ENCODE measurements around the gene TEDC1.

TEDC1 gene

DNA sequence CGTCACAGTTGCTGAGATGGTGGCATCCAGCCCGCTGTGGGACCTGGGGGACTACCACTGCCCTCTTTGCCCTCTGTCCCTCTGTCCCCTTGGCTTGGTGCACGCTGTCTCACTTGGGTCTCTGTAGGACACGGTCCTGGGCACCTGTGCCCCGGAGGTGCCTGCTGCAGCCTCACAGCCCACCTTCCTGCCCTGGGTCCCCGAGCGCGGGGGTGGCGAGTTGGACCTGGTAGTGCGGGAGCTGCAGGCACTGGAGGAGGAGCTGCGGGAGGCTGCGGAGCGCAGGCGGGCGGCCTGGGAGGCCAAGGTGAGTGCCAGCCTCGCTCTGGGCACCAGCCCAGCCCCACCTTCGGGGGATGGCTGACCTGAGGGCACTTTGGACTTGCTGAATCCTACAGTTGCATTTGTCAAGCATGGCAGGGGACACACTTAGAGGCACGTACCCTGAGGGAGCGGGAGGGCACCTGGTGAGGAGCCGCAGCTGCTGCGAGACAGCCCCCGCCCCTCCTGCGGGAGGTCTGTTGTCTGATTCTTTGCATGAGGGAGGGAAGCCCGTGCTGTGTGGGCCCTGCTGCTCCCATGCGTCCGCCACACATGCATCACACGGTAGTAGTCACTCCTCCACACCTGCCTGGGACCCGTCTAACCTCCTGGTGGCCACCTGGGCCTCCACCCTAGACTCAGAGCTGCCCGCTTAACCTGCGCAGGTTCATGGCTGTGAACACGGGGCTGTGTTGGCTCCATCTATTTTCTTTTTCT, 6.8 kb downstream of the TEDC1 start:
- no peak for FAIRE-seq

DNA sequence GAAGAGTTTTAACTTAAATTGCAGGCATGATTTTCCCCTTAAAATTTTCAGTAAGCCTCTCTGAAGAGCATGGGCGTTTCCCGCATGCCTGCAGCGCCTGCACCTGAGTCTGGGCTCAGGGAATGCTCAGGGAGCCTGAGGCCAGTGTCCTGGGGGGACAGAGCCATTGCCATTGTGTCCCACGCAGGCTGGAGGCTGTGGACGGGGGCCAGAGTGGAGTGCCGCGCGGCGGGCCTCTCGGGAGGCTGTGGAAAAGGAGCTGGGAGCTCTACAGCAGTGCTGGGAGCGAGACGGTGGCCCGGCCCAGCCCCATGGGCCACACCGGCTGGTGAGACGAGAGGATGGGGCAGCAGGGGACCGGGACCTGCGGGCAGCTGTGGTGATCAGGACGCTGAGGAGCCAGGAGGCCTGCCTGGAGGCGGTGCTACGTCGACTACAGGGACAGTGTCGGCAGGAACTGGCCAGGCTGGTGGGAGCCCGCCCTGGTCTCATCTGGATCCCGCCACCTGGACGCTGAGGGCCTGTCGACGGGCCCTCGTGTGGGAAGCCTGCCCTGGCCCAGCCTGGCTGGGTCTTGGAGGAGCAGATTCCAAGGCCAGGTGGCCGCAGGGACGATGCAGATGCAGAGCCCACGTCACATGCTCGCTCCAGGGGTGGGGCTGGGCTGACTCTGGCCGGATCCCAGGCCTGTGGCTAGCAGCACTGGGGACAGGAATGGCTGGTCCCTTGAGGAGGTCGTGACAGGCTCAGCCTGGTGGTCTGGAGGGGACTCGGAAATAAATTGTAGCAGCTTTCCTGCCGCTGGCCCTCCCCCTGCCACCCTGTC, 7.6 kb downstream of the TEDC1 start:
- FAIRE-seq = no peak

DNA sequence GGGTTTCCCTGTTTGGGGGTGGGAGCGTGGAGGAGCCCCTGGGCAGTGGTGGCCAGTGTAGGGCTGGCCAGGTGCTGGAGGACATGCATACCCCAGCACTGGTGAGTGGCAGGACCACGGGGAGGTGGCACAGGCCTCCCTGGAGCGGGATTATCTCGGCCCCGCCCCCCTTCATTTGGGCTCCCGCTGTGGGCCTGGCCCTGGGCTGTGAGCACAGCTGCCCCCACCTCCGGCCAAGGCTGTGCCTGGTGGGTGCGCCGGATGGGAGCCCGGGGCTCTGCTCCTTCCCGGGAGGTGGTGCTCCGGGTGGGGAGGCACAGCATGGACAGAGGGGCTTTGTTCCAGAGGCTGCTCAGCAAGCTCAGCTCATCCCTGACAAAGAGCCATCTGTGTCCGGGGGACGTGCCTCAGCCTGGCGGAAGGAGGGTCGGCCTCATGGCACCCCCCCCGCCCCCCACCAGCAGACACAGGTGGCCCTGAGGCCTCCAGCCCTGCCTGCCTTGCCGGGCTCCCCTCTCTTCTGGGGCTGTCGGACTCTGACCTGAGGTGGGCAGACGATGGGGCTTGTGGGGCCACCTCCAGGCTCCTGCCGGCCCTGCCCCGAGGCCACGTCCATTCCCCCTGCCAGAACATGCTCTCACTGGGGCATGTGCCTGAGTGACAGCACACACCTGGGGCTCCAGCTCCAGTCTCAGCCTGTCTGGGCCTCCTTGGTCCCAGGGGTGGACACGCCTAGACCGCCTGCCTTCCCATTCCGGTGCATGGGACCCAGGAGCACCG, 8.4 kb downstream of the TEDC1 start:
- FAIRE-seq = no peak

DNA sequence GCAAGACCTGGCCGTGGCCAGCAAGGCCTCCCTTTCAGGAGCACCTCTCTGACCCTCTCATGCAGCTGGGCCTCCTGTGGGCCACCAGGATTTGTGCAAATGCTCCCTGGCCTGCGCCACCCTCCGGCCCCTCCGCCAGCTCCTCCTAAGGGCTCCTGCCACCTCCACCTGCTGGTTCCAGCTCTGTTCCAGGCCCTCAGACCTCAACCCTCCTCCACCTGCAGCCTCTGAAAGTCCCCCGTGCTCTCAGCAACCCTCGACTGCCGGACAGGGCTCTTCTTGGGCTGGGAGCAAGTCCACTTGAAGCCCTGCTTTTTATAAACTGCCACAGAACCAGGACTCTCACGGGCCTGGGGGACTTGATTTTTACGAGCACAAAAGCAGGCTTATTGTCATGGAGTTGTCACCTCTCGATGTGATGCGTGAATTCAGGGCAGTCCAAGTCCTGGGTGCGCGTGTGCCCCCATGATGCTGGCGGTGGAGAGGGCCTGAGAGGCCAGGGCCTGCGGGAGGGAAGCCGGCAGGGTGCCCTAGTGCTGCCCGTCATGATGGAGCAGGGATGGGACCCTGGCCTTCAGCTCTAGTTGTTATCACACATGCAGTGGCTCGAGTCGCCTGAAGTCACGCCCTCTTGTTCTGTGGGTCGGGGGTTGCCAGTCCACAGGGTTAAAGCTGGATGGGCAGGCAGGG, 9.1 kb downstream of the TEDC1 start:
- FAIRE-seq = no peak

DNA sequence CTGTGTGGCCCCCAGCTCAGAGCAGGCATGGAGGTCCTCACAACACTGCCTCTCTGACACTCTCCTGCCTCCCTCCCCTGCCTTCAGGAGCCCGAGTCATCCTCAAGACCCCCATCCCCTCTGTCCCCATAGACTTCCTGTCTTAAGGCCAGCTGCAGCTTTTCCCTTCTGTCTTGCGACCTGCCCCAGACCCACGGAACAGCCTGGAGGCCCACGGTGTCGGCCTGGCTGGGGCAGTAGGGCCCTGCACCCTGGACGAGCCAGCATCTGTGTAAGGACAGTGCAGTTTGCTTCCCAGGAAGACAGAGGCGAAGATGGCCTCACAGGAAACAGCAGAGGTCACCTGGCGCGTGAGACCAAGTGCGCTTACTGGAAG, 9.7 kb downstream of the TEDC1 start:
- FAIRE-seq = no peak

DNA sequence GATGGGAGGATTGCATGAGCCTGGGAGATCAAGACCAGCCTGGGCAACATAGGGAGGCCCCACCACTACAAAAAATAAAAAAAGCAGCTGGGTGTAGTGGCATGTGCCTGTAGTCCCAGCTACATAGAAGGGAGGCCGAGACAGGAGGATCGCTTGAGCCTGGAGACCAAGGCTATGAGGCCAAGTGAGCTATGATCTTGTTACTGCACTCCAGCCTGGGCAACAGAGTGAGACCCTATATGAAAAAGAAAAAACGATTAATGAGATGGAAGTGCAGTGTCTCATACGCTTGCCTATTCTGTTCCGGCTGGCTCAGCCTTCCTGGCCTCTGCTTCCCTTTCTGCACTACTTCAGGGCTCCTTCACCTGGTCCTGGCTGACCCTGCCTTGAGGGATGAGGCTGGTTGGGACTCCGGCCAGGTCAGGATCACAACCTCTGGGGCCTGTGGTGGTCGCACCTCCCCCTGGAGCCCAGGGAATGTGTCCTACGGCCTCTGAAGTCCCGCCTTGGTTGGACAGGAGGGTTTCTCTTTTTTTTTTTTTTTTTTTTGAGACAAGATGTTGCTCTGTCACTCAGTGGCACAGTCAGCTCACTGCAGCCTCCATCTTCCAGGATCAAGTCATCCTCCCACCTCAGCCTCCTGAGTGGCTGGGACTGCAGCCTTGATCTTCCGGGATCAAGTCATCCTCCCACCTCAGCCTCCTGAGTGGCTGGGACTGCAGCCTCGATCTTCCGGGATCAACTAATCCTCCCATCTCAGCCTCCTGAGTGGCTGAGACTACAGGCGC, 10.7 kb downstream of the TEDC1 start:
- FAIRE-seq = no peak

DNA sequence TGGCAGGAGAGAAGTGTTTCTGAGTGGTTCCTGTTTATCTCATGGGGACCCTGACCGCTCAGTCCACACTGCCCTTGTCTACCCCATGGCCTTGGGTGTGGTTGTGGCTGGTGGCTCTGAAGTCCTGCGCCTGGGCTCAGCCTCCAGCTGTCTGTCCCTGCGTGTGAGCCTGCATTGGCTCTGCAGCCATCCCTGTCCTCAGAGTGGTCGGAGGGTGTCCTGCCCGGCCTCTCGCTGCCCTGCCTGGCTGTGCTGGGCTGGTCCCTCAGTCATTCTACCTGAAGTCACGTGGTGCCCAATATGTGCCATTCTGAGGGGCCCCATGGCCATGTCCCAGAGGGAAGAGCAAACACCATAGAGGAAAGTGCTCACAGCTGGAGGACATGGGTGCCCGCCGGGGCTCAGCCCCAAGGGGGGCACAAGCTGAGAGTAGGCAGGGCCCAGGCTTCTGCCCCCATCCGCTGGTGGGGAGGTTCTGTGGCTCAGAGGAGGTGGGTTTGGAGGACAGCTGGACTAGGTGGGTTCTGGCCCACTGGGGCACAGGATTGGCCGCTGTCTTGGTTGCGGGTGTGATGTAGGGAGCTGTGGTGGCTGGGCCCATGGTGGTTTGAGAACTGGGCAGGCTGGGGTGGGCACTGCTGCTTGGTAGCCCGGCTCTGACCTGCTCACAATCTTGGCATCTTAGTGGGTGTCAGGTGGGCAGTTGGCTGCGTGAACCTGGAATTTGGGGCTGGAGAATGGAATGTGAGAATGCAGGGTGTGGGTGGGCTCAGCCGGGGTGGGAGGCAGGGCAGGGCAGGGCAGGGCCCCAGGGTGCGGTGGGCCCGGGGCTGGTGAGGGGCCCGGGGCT, 11.6 kb downstream of the TEDC1 start:
- FAIRE-seq = no peak

DNA sequence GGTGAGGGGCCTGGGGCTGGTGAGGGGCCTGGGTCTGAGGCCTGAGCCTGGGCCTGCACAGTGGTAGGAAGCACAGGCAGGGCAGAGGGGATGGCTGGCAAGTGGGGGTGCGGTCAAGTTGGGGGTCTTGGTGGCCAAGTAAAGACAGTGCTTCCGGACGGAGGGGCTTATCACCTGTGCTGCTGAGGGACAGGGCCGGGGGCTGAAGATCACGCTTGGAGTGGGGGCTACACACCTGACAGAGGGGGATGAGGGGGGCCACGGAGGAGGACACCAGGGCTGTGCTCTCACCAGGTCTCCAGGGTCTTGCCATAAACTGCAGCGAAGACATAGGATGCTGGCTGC, 12.2 kb downstream of the TEDC1 start:
- no peak for FAIRE-seq

DNA sequence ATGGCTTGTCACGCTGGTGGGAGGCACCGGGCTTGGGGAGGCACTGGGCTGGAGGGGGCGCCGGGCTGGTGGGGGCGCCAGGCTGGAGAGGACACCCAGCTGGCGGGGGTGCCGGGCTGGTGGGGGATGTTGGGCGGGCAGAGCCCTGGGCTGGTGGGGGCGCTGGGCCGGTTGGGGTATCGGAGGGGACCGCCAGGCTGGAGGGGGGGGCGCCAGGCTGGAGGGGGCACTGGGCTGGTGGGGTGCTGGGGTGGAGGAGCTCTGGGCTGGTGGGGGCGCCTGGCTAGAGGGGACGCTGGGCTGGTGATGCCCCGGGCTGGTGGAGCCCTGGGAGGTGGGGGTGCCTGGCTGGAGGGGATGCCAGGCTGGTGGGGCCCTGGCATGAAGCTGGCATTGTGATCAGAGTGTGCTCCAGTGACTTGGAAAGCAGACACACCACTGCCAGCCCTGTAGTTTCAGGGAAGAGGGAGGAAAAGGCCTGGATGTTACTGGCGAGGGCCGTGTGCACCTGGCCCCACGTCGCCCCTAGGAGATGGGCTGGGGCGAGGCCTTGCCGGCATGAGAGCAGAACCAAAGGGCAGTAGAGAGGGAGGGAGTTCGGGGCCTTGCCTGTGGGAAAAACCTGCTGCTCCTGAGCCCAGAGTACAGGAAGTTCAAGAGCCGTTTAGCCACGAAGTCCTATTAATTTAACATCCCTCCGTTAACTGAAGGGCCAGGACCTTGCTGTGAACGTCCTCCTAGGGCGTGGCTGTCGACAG, 13.1 kb downstream of the TEDC1 start:
- FAIRE-seq = no peak

DNA sequence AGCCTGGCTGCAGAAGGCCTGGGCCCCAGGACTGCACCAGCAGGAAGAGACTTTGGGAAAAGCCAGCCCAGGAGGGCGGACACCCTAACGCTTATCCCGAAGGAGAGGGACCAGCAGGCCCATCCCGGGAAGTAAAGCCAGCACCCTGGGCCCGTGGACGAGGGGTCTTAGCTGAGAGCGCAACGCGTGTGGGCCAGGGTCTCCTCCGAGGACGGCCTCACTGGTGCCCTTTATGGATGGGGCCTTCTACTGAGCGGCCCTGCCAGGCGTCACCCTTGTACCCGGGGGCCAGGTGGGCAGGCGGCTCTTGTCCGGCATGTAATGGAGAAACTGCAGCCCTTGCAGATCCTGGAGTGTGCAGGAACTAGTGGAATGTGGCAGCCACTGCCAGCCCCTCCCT, 14.1 kb downstream of the TEDC1 start:
- FAIRE-seq = no peak

DNA sequence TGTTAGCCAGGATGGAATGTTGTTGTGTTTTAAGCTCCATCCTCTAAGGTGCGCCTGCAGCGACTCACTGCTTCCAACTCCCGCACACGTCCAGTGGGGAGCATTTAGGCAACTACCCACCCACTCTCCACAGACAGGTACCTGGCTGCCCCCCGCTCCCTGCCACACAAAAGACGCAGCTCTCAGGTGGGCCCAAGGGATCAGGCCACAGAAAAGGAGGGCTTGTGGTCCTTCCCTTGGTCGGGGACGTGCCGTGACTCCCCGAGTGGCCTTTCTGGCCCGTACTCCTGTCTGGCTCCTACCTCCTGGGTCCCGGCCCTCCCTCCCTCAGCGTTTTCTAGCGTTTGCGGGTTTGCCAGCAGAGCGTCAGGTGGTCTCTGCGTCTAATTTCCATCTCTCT, 16.2 kb downstream of the TEDC1 start:
- FAIRE-seq = no peak

DNA sequence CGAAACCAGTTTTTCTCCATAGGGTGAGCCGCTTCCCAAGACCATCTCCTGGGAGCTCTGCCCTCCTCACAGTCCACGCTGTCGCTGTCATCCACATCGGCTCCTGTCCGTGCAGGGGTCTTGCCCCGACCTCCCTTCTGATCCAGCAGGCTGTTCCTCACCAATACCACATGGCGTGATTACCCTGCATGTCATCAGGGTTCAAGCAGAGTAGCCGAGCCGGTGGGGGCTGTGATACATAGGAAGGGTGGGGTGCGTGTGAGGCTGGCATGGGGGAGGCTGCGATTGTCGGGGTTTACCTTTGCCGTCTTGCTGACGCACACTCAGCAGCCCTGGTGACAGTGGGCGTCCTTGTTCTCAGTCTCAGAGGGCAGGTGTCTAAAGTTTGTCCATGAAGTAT, 17.0 kb downstream of the TEDC1 start:
- FAIRE-seq = no peak

DNA sequence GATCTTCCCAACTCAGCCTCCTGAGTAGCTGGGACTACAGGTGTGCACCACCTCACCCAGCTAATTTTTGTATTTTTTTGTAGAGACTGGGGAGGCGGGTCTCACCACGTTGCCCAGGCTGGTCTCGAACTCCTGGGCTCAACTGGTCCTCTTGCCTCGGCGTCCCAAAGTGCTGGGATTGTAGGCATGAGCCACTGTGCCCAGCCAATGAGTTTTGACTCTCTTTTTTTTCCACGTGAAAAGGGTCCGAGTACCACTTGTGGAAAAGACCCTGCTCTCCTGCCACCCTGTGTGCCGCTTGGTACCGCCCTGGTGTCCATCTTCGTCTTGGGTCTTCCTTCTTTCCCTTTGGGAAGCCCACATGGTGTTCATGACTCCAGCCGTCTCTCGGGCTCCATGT, 17.6 kb downstream of the TEDC1 start:
- no peak for FAIRE-seq

DNA sequence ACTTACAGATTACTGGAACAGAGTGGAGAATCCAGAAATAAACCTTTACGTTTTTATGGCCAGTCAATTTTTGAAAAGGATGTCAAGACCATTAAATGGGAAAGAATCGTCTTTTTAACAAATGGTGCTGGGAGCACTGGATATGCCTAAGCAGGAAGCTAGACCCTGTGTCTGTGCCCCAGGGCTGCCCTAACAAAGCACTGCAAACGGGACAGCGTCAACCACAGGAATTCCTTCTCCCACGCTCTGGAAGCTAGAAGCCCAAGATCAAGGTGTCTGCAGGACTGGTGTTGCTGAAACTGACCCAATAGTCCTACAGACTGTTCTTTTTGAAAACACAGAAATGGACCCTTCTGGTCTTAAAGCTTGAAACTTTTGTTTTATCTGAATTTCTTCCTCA, 26.1 kb downstream of the TEDC1 start:
- FAIRE-seq = no peak

DNA sequence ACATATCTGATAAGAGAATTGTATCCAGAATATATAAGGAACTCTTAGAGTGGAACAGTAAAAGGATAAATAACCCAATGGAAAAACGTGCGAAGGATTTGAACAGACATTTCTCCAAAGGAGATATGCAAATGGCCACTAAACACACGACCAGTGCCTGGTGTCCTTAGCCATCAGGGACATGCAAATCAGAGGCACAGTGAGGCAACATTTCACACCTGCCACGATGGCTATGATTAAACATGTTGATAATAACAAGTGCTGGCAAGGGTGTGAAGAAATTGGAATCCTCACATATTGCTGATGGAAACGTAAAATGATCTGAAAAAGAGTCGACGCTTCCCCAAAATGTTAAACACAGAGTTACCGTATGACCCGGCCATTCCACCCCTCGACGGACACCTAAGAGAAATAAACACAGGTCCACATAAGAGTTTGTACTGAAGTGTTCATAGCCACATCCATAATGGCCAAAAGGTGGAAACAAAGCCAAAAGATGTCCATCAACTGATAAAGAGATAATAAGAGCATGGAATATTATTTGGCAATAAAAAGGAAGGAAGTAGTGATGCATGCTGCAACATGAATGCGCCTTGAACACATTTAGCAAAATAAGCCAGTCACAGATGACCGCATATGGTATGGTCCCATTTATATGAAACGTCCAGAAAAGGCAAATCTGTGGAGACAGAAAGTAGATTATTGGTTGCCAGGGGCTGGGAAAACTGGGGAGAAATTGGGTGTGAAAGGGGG, 29.1 kb downstream of the TEDC1 start:
- FAIRE-seq = no peak

DNA sequence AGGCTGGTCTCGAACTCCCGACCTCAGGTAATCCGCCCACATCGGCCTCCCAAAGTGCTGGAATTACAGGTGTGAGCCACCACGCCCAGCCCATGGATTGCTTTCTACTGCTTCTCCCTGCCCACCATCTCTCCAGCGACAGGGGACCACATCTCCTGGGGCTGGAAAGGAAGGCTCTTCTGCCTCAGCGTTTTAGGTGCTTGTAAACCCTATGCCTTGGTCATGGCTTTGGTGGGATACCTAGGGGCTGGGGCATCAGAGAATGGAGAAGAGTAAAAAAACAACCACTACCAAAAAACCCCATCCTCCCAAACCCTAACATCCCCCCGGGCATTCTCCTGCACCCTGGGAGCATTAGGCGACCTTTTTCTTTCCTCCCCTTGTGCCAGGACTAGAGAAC, 34.3 kb downstream of the TEDC1 start:
- no peak for FAIRE-seq

DNA sequence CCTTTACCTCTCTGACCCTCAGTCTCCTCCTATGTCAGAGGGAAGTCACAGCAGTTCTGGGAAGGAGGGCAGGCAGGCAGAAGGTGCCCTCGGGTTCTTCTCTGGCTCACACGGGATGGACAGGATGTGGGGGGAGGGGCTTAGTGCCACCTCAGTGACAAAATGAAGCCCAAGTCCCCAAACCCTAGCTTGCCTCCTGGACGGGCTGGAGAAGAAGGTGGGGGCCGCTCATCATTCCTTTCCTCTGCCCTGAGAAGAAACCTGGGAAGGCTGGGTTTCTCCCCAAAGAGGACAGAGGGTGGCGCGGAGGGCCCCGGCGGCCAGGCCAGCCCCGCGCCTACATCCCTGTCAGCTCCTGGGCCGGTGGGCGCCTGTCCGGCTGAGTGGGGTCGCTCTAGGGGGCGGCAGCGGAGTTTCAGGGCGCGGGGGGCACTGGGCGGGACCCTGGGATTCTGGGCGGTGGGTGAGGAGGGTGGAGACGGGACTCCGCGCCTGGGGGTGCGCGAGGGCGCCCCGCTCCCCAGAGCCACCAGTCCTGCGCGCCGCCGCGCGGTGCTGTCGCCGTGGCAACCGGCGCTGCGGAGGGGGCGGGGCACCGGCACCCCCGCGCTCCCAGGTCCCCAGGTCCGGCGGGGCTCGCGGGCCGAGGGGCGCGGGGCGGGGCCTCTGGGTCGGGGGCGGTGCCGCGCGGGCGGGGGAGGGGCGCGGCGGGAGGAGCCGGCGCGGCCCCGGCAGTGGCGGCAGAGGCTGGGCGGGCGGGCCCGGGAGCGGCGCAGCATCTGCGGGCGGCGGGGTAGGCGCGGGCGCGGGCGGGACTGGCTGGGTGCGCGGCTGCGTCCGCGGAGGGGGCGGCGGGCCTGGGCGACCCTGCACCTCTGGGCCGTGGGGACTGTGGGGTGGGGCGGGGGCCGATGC, 35.1 kb downstream of the TEDC1 start, which contains the start of gene TMEM121:
Gene TMEM121, plus strand, starts transcription at position 723 of the 915 bp plus-strand sequence. CDS start 2,252 bp downstream, outside the sequence.
- no peak for FAIRE-seq

DNA sequence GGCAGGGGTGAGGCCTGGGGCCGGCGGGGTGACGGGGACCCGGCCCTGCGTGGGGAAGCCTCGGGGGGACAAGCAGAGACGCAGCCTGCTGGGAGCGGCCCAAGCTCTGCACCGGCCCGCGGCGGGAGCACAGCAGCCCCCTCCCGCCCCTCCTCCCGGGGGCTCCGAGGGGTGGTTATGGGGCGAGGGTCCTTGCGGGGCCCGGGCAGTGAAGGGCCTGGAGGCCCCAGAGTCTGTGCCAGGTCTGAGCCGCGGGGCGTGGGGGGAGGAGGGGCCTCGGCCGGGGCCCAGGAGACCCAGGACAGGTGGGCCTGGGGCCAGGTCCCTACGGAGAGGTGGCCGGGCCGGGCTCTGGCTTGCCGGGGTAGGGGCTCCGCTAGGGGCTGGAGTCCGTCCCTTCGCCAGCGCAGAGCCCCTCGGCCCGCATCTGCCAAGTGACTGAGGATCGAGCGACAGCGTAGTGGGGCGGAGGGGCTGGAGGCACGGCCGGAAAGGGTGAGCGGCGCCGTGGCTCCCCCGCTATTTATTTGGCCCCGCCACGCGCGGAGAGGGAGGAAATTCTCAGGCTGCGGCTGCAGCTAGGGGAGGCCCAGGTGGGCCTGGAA, 35.8 kb downstream of the TEDC1 start:
- no peak for FAIRE-seq

All from islet of Langerhans (tissue), 1 donor.